OCI-LY7 (cell line): ENCODE results near the gene BICD1. TPM values are rescaled to one million over a fixed set of nuclear protein-coding genes. Genes with fewer than 3 reads are reported as not detected.
A peak's percentile ranks its signal among the peaks of the same experiment; 100 is the strongest.

ENCODE experiments used
- BruUV-seq: library from RNA; stranded (reverse); fragments of 400-500 nt; replicated peaks from 2 replicates; lab custom pipeline; 2021; lab: Mats Ljungman, UMichigan
- CTCF ChIA-PET: fragments of 300-600 bp; sonication (Branson Sonifier 250); formaldehyde crosslinking; loops from one replicate; lab custom pipeline; 2022; ENCODE audit warnings: antibody characterized with exemption; ENCODE audit not compliant: unreplicated experiment; lab: Charles Lee
- POLR2A ChIA-PET: fragments of 300-600 bp; sonication (Branson Sonifier 250); formaldehyde crosslinking; loops from one replicate; lab custom pipeline; 2022; ENCODE audit warnings: antibody characterized with exemption; lab: Charles Lee
- DNase-seq: peaks from one replicate; pipeline ENCODE4 v3.0.0-alpha.2; 2015; ENCODE audit warnings: low spot score
- H2AFZ ChIP-seq: fragments of 200-600 bp; sonication (generic), shearing (Covaris generic); 2 replicates; pipeline ENCODE4 v1.6.1; 2014; ENCODE audit warnings: mild to moderate bottlenecking, antibody characterized with exemption, low read length, moderate library complexity
- H3K27ac ChIP-seq: fragments of 200-600 bp; sonication (generic); 2 replicates; pipeline ENCODE4 v1.5.1; 2014; ENCODE audit warnings: mixed run types, low read depth, mild to moderate bottlenecking, moderate library complexity, low read length, inconsistent platforms; ENCODE audit not compliant: poor library complexity, severe bottlenecking
- H3K36me3 ChIP-seq: fragments of 200-600 bp; sonication (generic); 2 replicates; pipeline ENCODE4 v1.6.1; 2014; ENCODE audit warnings: mild to moderate bottlenecking, antibody characterized with exemption, low read length, moderate library complexity, mixed read lengths; ENCODE audit not compliant: insufficient read depth
- H3K4me1 ChIP-seq: fragments of 200-600 bp; sonication (generic); 2 replicates; pipeline ENCODE4 v1.5.1; 2014; ENCODE audit warnings: mild to moderate bottlenecking, low read length; ENCODE audit not compliant: insufficient read depth, poor library complexity, severe bottlenecking
- H3K4me2 ChIP-seq: fragments of 200-600 bp; sonication (generic); 2 replicates; pipeline ENCODE4 v1.6.1; 2014; ENCODE audit warnings: mild to moderate bottlenecking, low read length
- H3K4me3 ChIP-seq: fragments of 200-600 bp; sonication (generic); 2 replicates; pipeline ENCODE4 v1.5.1; 2014; ENCODE audit warnings: mild to moderate bottlenecking, low read depth, low read length; ENCODE audit not compliant: poor library complexity, severe bottlenecking
- H3K79me2 ChIP-seq: fragments of 200-600 bp; sonication (generic); 2 replicates; pipeline ENCODE4 v1.6.1; 2016; ENCODE audit warnings: low read depth, mild to moderate bottlenecking, low read length, moderate library complexity, mixed read lengths; ENCODE audit not compliant: insufficient read depth
- H3K9me2 ChIP-seq: fragments of 200-600 bp; sonication (generic); 2 replicates; pipeline ENCODE4 v1.6.1; 2016; ENCODE audit warnings: mild to moderate bottlenecking, low read length, mixed read lengths; ENCODE audit not compliant: insufficient read depth
- H3K9me3 ChIP-seq: fragments of 200-600 bp; sonication (generic); 2 replicates; pipeline ENCODE4 v1.6.1; 2014; ENCODE audit warnings: mild to moderate bottlenecking, mixed run types, low read length, mixed read lengths
- H4K20me1 ChIP-seq: fragments of 200-600 bp; sonication (generic); 2 replicates; pipeline ENCODE4 v1.6.1; 2014; ENCODE audit warnings: mild to moderate bottlenecking, antibody characterized with exemption, low read length, moderate library complexity, mixed read lengths; ENCODE audit not compliant: insufficient read depth
- EZH2phosphoT487 ChIP-seq: fragments of 200-600 bp; sonication (generic); IDR thresholded peaks from 2 replicates; pipeline ENCODE4 v1.6.1; 2018; ENCODE audit warnings: low read depth, borderline replicate concordance, mild to moderate bottlenecking, mixed run types, antibody characterized with exemption, low read length, moderate library complexity, mixed read lengths
- intact Hi-C: fragments of 100-400 bp; cut with micrococcal nuclease; formaldehyde crosslinking; loops from one replicate; pipeline ENCODE4 v1.10.0; 2022; ENCODE audit not compliant: unreplicated experiment
- total RNA-seq, 2 experiments: library from RNA; depleted of rRNA in 1 of 2; stranded (reverse); fragments of >200 nt in 1 of 2; shearing (Covaris generic) in 1 of 2; gene quantifications; 2 replicates each; pipeline ENCODE4 v1.2.3, GENCODE V29; 2014 to 2022
- TF ChIP-seq, protein P1 (sequence below): fragments of 200-600 bp; sonication (generic); conservative IDR thresholded peaks from 2 replicates; pipeline ENCODE4 v1.5.1; 2014; ENCODE audit warnings: mild to moderate bottlenecking, antibody characterized with exemption, low read length, moderate library complexity, mixed read lengths

The BICD1 gene
- total RNA-seq, 2 experiments from 2014 or later: 42.9 to 88.2 TPM

DNA sequence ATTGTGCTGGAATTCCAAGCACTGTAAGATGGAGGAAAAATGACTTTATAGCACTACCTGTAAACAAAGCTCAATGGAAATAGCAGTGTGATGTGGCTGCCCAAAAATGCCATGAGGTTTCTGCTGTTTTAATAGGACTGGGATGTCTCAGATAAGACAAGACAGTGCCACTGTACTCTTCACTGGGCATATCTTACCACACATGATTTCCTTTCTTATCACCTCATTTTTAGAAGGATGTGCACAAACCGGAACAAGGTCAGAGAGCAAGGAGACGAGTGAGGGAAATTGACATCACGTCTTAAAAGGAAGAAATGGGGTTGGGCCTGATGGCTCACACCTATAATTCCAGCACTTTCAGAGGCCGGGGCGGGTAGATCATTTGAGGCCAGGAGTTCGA, 254.3 kb downstream of the BICD1 start:
- intact Hi-C loops: no loop called here
- no peaks in the 10 kb centered on the region for H3K9me3 ChIP-seq
- H3K4me3 ChIP-seq: no peak overlapping the region
- H4K20me1 ChIP-seq: no peaks in the 10 kb centered on the region
- TF ChIP-seq EZH2phosphoT487: no peak
- TF ChIP-seq, protein P1, sequence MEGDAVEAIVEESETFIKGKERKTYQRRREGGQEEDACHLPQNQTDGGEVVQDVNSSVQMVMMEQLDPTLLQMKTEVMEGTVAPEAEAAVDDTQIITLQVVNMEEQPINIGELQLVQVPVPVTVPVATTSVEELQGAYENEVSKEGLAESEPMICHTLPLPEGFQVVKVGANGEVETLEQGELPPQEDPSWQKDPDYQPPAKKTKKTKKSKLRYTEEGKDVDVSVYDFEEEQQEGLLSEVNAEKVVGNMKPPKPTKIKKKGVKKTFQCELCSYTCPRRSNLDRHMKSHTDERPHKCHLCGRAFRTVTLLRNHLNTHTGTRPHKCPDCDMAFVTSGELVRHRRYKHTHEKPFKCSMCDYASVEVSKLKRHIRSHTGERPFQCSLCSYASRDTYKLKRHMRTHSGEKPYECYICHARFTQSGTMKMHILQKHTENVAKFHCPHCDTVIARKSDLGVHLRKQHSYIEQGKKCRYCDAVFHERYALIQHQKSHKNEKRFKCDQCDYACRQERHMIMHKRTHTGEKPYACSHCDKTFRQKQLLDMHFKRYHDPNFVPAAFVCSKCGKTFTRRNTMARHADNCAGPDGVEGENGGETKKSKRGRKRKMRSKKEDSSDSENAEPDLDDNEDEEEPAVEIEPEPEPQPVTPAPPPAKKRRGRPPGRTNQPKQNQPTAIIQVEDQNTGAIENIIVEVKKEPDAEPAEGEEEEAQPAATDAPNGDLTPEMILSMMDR: no peak
- POLR2A ChIA-PET: interaction anchor here (0.5 kb wide), 1 partner anchor 63 kb away, joined by 4 read pairs; no protein-coding TSS in a partner anchor
- no peak for DNase-seq
- H3K79me2 ChIP-seq: no peaks in the 10 kb centered on the region
- no peak overlapping the region for H3K4me2 ChIP-seq
- H3K27ac ChIP-seq: no peak overlapping the region
- no peak overlapping the region for H2AFZ ChIP-seq
- H3K4me1 ChIP-seq: no peaks in the 10 kb centered on the region
- BruUV-seq: no TSS peak
- CTCF ChIA-PET: no interaction called here
- no peaks in the 10 kb centered on the region for H3K36me3 ChIP-seq
- H3K9me2 ChIP-seq: no peaks in the 10 kb centered on the region

DNA sequence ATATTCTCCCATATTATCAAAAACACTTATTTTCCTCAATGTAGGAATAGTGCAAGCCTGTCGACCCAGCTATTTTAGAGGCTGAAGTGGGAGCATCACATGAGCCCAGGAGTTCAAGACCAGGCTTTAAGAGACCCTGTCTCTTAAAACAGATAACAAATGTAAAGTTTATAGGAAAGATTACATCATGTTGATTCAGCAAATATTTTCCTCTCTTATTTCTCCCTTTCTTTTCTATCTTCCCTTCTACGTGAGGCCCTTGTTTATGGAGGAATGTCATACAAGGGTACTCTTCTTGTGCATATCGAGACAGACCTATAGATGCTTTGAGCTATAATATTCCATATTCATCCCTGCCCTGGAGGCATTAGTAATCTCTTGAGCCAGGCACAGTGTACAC, 256.2 kb downstream of the BICD1 start:
- no peak overlapping the region for H3K4me3 ChIP-seq
- H2AFZ ChIP-seq: no peak overlapping the region
- POLR2A ChIA-PET: no interaction called here
- H3K36me3 ChIP-seq: no peaks in the 10 kb centered on the region
- H3K4me2 ChIP-seq: no peak overlapping the region
- CTCF ChIA-PET: interaction anchor here (0.6 kb wide), 1 partner anchor 35 kb away, joined by 3 read pairs; no protein-coding TSS in a partner anchor
- no peak for DNase-seq
- no peaks in the 10 kb centered on the region for H3K9me2 ChIP-seq
- no peaks in the 10 kb centered on the region for H3K4me1 ChIP-seq
- H3K27ac ChIP-seq: no peak overlapping the region
- TF ChIP-seq, protein P1: no peak
- no peak for TF ChIP-seq EZH2phosphoT487
- no TSS peak for BruUV-seq
- H3K79me2 ChIP-seq: no peaks in the 10 kb centered on the region
- no peaks in the 10 kb centered on the region for H3K9me3 ChIP-seq
- intact Hi-C loops: no loop called here
- H4K20me1 ChIP-seq: no peaks in the 10 kb centered on the region

GRCh38 chr12:32365473-32366064, 258.9 kb downstream of the BICD1 start:
- Histone ChIP-seq H3K36me3 (no peaks in the 10 kb centered on the region; the same call in 1 of the 2 replicates), H4K20me1 (no peaks in the 10 kb centered on the region), H2AFZ (no peak overlapping the region), H3K4me3 (no peak overlapping the region), H3K9me2 (no peaks in the 10 kb centered on the region), H3K9me3 (no peaks in the 10 kb centered on the region), H3K4me1 (no peaks in the 10 kb centered on the region), H3K79me2 (no peaks in the 10 kb centered on the region), H3K4me2 (no peak overlapping the region), H3K27ac (no peak overlapping the region)
- TF ChIP-seq, protein P1: peak; percentile 98
- TF ChIP-seq EZH2phosphoT487: no peak
- DNase-seq: peak; percentile 74
- BruUV-seq: no TSS peak
- ChIA-PET CTCF (no interaction called here), POLR2A (interaction anchor here (1.1 kb wide), 1 partner anchor 971 kb away, joined by 4 read pairs; no protein-coding TSS in a partner anchor)
- intact Hi-C loops: loop anchor here (1.0 to 5.0 kb wide), 4 partner anchors 82 to 713 kb away; partner anchors contain the start of gene YARS2
